ENCODE results near the gene PLK2.

Gene PLK2

GRCh38 chr5:58460002-58460731 lies at the start of gene PLK2:
PLK2 (minus strand) TSS chr5:58460086; CDS start chr5:58459959, 127 bp downstream.
- peak; percentile 96 for DNase-seq (ENCODE audit: low spot score)

DNA sequence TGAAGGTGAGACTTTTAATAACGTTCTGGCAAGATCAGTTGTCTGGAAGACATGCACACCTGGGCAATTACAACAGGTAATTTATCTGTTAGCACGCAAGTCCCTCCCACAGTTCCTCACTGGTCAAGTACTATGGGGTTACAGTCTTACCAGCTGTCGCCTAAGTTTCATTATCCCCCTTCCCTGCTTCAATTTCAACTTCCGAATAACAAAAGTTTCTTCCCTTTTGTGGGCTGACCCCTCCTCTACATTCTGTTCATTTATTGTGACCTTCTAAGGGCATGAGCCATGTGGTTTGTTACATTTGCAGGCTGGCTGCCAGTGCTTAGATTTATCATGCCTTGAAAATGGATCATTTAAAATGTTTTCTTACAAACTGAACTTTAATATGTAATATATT lies 47.8 kb upstream of the PLK2 start:
- DNase-seq (ENCODE audit: low spot score) = no peak

DNA sequence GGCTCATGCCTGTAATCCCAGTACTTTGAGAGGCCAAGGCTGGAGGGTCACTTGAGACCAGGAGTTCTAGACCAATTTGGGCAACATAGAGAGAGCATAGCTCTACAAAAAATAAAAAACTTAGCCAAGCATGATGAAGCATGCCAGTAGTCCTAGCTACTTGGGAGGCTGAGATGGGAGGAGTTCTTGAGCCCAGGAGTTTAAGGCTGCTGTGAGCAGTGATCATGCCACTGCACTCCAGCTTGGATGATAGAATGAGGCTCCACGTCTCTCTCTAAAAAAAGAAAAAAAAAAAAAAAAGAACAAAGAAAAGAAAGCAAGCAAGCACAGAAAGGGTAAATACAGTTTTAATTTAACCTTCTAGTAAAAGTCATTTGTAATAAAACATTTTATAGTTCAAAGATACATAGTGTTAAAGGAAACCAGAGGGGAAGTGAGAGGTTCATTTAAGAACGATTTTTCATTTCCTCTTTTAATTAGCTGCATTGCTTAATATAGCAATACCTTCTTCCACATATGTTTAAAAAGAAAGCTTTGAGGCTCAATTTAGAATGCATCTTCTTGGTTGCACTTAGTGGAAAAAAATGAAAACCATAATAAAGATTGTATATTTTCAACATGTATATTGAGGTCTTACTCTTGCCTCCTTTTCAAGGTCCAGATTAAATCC lies 46.2 kb upstream of the PLK2 start:
- no peak for DNase-seq (ENCODE audit: low spot score)

DNA sequence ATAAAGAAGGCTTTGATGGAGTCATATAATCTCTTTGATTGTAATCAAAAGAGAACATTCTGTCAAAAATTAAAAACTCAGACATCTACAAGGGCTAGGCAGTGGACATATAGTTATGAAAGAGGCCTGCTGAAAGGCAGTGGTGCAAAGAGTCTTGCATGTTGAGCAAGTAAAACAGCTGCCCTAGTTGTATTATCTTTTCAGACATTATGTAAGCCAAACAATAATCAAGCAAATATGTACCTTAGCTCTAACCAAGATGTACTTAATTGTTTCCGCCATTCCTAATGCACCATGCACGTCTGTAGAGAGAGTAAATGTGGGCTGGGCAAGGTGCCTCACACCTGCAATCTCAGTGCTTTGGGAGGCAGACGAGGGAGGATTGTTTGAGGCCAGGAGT lies 45.6 kb upstream of the PLK2 start:
- no peak for DNase-seq (ENCODE audit: low spot score)

DNA sequence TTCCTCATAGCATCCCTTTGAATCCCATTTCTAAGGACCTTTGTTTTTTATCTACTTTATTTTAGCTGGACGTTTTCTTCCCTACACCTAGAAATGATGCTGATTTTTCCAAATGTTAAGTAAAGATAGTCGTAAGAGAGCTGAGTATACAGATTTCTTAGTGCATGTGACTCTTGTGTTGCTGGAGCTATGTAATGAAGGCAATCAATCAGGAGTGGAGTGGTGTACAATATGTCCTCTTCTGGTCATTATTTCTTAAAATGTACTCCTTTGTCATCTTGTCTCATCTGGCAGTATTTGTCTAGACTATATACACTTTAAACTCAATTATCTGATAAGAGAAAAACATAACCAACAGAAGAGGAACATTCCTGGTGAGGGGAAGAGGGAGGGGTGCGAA lies 44.9 kb upstream of the PLK2 start:
- DNase-seq (ENCODE audit: low spot score) = no peak

DNA sequence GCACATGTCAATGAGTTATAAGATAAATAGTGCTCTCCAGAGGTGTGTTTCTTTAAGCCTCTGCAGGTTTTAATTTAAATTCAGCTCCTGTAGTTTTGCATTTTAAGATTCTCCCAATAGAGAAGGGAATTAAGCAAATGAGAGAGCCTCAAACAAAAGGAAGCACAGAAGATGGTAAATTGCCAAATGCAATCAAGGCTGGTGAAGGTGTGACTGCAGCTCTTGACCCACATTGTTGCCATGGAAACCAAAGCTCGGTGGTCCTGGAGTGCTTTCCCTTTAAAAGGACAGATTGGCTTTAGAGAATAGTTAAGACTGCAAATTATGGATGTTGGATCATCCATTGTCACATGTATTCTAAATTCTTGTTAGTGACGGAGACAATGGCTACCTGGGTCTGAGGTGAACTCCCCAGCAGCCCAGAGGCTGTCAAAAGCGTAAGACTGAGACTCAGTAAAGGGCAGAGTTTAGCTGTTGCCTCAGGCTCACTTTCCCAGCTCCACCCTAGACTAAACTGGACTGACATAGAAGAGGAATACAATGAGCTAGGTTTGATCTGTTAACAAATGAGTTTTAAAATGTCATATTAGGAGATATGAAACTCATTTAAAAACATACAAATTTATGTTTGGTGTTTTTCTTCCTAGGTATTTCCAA lies 43.6 kb upstream of the PLK2 start:
- no peak for DNase-seq (ENCODE audit: low spot score)

- no peak for DNase-seq (ENCODE audit: low spot score)
Observed at GRCh38 chr5:58501778-58502417, 42.0 kb upstream of the PLK2 start.

GRCh38 chr5:58499941-58500340 lies 40.1 kb upstream of the PLK2 start:
- no peak for DNase-seq (ENCODE audit: low spot score)

DNA sequence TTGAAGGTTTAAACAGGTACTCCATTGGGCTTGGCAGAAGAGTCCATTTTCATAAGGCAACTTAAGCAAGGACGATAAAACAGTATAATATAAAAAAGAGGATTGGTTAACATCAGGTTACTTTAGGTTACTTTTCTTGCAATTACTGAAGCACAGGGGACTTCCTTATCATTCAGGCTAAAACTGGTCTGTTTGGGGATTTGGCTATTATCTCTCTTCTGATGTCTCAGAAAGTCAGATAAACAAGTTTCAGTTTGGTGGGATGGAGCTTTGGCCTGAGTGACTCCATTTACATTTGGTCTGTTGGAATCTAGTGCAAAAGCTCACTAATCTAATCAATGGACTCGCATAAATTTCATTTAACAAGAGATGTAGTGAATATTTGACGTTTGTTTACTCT lies 39.3 kb upstream of the PLK2 start:
- no peak for DNase-seq (ENCODE audit: low spot score)

- peak; percentile 22 for DNase-seq (ENCODE audit: low spot score)
Observed at GRCh38 chr5:58498340-58498942, 38.6 kb upstream of the PLK2 start.

DNA sequence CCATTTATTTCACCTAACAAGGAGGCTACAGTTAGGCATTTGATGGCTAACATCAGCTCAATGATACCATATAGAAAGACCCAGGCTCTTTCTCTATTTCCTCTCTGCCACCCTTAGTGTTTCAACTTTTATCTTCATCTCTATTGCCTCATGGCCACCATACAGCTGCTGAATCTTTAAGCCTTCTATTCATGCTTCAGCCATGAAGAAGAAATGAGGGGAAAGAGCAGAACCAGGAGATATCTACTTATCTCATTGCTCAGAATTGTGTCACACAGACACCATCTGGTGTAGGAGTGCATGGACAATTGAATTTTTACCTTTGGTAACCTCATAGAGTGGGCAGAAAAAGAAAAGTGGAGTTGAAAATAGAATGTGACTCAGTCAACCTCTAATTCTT lies 38.0 kb upstream of the PLK2 start:
- DNase-seq (ENCODE audit: low spot score) = no peak

- DNase-seq (ENCODE audit: low spot score) = no peak
Observed at GRCh38 chr5:58497386-58497785, 37.5 kb upstream of the PLK2 start.

- DNase-seq (ENCODE audit: low spot score) = no peak
Observed at GRCh38 chr5:58496488-58496887, 36.6 kb upstream of the PLK2 start.

DNA sequence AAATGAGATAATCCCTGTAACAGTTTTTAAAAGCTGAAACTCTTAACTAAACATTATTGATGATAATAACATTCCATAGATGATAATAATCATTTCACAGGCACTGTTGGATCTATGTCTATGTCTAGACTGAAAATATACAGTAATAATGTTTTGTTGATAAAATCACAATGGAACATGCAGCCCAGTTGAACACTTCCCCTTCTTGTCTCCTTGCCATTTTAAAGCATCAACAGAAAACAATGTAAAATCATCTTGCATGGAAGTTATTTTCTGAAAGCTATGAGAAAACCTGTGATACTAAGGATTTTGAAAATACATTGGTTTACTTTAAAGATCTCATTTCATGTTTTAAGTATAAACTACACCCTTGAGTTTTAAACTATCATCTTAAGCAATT lies 33.3 kb upstream of the PLK2 start:
- no peak for DNase-seq (ENCODE audit: low spot score)

DNA sequence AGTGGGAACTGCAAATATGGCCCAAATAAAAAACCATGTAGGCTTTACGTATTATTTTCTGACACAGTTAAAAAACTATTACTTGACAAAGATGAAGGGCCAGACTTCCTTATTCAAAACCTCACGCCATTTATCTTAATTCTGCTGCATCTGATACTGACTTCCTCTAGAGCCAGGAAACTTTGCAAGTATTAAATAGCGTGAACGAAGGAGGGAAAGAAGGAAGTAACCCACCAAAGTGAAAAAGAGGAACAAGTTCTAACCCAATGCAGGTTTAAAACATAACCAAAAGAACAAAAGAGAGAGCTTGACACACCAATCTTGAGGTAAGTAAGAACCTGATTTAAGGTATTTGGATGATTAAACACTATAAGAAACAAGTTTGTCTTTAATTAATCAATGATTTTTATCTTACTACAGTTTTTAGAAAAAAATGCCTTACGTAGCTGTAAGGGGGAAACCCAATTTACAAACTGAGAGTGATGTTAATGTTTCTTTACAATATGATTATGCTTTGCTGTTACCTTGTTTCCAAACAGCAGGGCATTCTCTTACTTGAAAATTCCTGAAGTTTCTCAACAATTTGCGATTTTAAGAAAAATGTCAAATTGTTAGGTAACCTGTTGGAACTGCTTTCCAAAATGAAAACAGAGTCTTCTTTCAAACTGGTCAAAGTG lies 31.5 kb upstream of the PLK2 start, which contains the start of gene GAPT:
TSS of gene GAPT (plus strand) at position 220 of the 677 bp plus-strand sequence. CDS start 3,102 bp downstream, outside the sequence.
- DNase-seq (ENCODE audit: low spot score) = no peak

DNA sequence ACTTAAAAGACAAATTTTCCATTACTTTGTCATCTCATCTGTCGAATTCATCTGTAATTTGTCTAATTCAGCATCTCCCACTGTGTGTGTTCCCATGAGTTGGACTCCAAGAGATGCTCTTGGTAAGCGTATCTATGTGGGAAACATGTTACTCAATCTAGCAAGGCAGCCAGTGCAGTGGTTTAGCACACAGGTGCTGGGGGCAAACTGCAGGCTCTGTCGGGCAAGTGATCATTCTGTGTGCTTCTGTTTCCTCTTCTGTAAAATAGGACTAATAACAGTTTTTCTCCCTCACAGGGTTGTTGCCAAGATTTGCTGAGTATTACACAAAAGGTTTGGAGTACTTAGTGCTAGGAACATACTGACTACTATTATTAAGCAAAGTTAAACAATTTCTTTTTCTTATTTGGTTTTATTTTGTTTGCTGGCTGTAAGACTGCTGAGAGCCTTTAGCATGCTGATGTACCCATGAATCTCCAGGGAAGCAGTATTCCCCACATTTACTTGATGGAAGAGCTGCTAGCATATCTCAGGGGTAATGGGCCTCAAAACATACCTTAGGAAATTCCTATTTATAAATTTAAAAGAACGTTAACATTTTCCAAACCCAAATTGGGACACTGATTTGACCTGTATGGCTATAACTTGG lies 30.6 kb upstream of the PLK2 start:
- no peak for DNase-seq (ENCODE audit: low spot score)

DNA sequence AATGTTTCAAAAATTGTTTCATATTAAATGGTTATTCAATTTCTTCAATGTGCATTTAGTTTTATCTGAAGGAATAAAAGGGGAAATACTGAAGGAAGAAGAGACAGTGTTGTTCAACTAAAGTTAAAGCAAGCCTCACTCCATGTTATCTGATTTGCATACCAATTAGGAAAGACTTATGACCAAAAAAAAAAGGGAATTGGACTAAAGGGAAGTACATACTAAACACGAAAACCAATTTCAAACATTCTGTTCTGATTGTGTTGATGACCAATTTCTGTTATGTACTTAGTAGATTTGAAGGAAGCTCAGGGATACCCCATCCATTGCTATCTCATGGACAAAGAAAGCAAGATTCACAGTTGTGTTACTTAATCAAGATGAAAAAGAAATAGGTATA lies 26.4 kb upstream of the PLK2 start:
- no peak for DNase-seq (ENCODE audit: low spot score)

DNA sequence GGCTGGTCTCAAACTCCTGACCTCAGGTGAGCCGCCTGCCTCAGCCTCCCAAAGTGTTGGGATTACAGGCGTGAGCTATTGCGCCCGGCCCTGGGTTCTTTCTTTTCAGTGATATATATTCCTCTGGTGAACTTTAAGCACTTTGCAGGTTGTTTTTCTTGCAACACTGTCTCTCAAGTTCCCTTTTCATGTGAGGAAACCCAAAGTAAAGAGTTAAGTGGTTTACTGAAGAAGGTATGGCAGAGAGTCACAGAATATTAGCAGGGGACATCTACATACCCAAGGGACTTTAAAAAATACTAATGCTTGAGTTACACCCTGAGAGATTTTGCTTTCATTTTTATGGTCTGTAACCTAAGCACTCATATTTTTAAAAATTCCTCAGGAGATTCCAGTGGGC lies 24.6 kb upstream of the PLK2 start:
- DNase-seq (ENCODE audit: low spot score) = no peak

GRCh38 chr5:58482536-58482935 lies 22.6 kb upstream of the PLK2 start:
- DNase-seq (ENCODE audit: low spot score) = no peak

DNA sequence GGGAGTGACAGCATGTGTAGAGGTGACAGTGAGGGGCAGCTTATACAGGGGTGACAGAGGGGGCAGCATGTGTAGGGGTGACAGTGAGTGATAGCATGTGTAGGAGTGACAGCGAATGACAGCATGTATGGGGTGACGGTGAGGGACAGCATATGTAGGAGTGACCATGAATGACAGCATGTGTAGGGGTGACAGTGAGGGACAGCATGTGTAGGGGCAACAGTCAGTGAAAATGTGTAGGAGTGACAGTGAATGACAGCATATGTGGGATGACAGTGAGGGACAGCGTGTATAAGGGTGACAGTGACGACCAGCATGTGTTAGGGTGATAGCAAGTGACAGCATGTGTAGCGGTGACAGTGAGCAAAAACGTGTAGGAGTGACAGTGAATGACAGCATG lies 21.9 kb upstream of the PLK2 start:
- no peak for DNase-seq (ENCODE audit: low spot score)

DNA sequence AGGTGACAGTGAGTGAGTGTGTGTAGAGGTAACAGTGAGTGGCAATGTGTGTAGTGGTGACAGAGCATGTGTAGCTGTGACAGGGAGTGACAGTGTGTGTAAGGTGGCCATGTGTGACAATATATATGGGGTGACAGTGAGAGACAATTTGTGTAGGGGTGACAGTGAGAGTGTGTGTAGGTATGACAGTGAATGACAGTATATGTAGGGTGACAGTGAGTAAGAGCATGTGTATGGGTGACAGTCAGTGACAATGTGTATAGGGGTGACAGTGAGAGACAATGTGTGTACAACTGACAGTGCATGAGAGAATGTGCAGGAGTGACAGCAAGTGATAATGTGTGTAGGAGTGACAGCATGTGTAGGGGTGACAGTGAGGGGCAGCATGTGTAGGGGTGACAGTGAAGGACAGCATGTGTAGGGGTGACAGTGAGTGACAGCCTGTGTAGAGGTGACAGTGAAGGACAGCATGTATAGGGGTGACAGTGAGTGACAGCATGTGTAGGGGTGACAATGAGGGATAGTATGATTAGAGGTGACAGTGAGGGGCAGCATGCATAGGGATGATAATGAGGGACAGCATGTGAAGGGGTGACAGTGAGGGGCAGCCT lies 21.3 kb upstream of the PLK2 start:
- no peak for DNase-seq (ENCODE audit: low spot score)
